H9 (cell line): ENCODE data around the gene ARHGEF12. TPM values are rescaled to one million over a fixed set of nuclear protein-coding genes. Genes with fewer than 3 reads are reported as not detected.

Source experiments
- DNase-seq: peaks from one replicate; pipeline ENCODE4 v3.0.0-alpha.2; 2017
- H2AFZ ChIP-seq: one replicate; pipeline ENCODE4 v1.6.1; 2013; ENCODE audit warnings: mild to moderate bottlenecking, low read length, control low read depth, moderate library complexity
- H2AK5ac ChIP-seq: 2 replicates; pipeline ENCODE4 v1.6.1; 2013; ENCODE audit warnings: low read length, control low read depth, mixed read lengths; ENCODE audit not compliant: insufficient read length
- H2BK120ac ChIP-seq: one replicate; pipeline ENCODE4 v1.6.1; 2013; ENCODE audit warnings: low read depth, mild to moderate bottlenecking, low read length, control low read depth, inconsistent platforms; ENCODE audit not compliant: poor library complexity, severe bottlenecking
- H2BK12ac ChIP-seq: 2 replicates; pipeline ENCODE4 v1.6.1; 2013; ENCODE audit warnings: low read length, control low read depth, mixed read lengths, low read depth; ENCODE audit not compliant: insufficient read length
- H2BK15ac ChIP-seq: 2 replicates; pipeline ENCODE4 v1.6.1; 2013; ENCODE audit warnings: low read depth, low read length, control low read depth
- H2BK20ac ChIP-seq: one replicate; pipeline ENCODE4 v1.6.1; 2013; ENCODE audit warnings: low read depth, mild to moderate bottlenecking, low read length, control low read depth, inconsistent platforms; ENCODE audit not compliant: poor library complexity, severe bottlenecking
- H2BK5ac ChIP-seq: 2 replicates; pipeline ENCODE4 v1.6.1; 2013; ENCODE audit warnings: low read length, control low read depth, mixed read lengths; ENCODE audit not compliant: insufficient read length
- H3K14ac ChIP-seq: 2 replicates; pipeline ENCODE4 v1.6.1; 2013; ENCODE audit warnings: low read length, control low read depth; ENCODE audit not compliant: insufficient read depth
- H3K18ac ChIP-seq: 2 replicates; pipeline ENCODE4 v1.6.1; 2013; ENCODE audit warnings: low read depth, mild to moderate bottlenecking, mixed read lengths, low read length, control low read depth; ENCODE audit not compliant: insufficient read length
- H3K23ac ChIP-seq: 2 replicates; pipeline ENCODE4 v1.6.1; 2013; ENCODE audit warnings: low read length, control low read depth, mixed read lengths, low read depth; ENCODE audit not compliant: insufficient read length
- H3K23me2 ChIP-seq: 2 replicates; pipeline ENCODE4 v1.6.1; 2013; ENCODE audit warnings: low read depth, mild to moderate bottlenecking, mixed read lengths, low read length, control low read depth; ENCODE audit not compliant: insufficient read length, poor library complexity, severe bottlenecking
- H3K27ac ChIP-seq: 2 replicates; pipeline ENCODE4 v1.5.1; 2013; ENCODE audit warnings: low read length, control low read depth, mixed read lengths, low read depth; ENCODE audit not compliant: insufficient read length
- H3K27me3 ChIP-seq: 2 replicates; pipeline ENCODE4 v1.6.1; 2013; ENCODE audit warnings: low read length, control low read depth, inconsistent platforms; ENCODE audit not compliant: insufficient read depth
- H3K4ac ChIP-seq: 2 replicates; pipeline ENCODE4 v1.6.1; 2013; ENCODE audit warnings: low read depth, mild to moderate bottlenecking, control low read depth, inconsistent platforms, low read length, moderate library complexity
- H3K4me1 ChIP-seq: 2 replicates; pipeline ENCODE4 v1.6.1; 2013; ENCODE audit warnings: low read length, control low read depth, inconsistent platforms; ENCODE audit not compliant: insufficient read depth
- H3K4me2 ChIP-seq: 2 replicates; pipeline ENCODE4 v1.6.1; 2013; ENCODE audit warnings: low read length, control low read depth, mixed read lengths; ENCODE audit not compliant: insufficient read length, insufficient read depth
- H3K56ac ChIP-seq: 2 replicates; pipeline ENCODE4 v1.6.1; 2013; ENCODE audit warnings: low read depth, mild to moderate bottlenecking, mixed read lengths, low read length, control low read depth; ENCODE audit not compliant: insufficient read length
- H3K79me1 ChIP-seq: 2 replicates; pipeline ENCODE4 v1.6.1; 2013; ENCODE audit warnings: low read depth, mild to moderate bottlenecking, moderate library complexity, low read length, control low read depth, inconsistent platforms; ENCODE audit not compliant: insufficient read depth, poor library complexity, severe bottlenecking
- H3K79me2 ChIP-seq: 2 replicates; pipeline ENCODE4 v1.6.1; 2013; ENCODE audit warnings: low read length, control low read depth, inconsistent platforms; ENCODE audit not compliant: insufficient read depth
- H3K9ac ChIP-seq: 2 replicates; pipeline ENCODE4 v1.6.1; 2013; ENCODE audit warnings: low read length, control low read depth, mixed read lengths; ENCODE audit not compliant: insufficient read length; ENCODE audit errors: extremely low read depth
- H3K9me3 ChIP-seq: one replicate; pipeline ENCODE4 v1.6.1; 2013; ENCODE audit warnings: low read depth, low read length, inconsistent platforms; ENCODE audit not compliant: control insufficient read depth
- H3T11ph ChIP-seq: one replicate; pipeline ENCODE4 v1.6.1; 2013; ENCODE audit warnings: mild to moderate bottlenecking, low read length, control low read depth, inconsistent platforms
- H4K20me1 ChIP-seq: one replicate; pipeline ENCODE4 v1.6.1; 2013; ENCODE audit not compliant: control insufficient read depth, insufficient read length, insufficient read depth
- H4K5ac ChIP-seq: 2 replicates; pipeline ENCODE4 v1.6.1; 2013; ENCODE audit warnings: low read depth, mild to moderate bottlenecking, mixed read lengths, low read length, control low read depth; ENCODE audit not compliant: insufficient read length
- H4K8ac ChIP-seq: replicated peaks from 2 replicates; pipeline ENCODE4 v1.6.1; 2013; ENCODE audit warnings: low read length, control low read depth, mixed read lengths, low read depth; ENCODE audit not compliant: insufficient read length
- H4K91ac ChIP-seq: 2 replicates; pipeline ENCODE4 v1.6.1; 2013; ENCODE audit warnings: low read depth, mild to moderate bottlenecking, moderate library complexity, mixed read lengths, low read length, control low read depth; ENCODE audit not compliant: insufficient read length
- H3K27ac Mint-ChIP-seq, 3 experiments: 2 replicates in 2 of 3; 3 replicates in 1 of 3; pipeline ENCODE4 v1.8.0; 2020 to 2021; ENCODE audit warnings: mixed read lengths in 3 of 3, mild to moderate bottlenecking in 1 of 3, moderate library complexity in 1 of 3
- H3K27me3 Mint-ChIP-seq: 2 replicates; pipeline ENCODE4 v1.8.0; 2021; ENCODE audit warnings: low read depth, mild to moderate bottlenecking, moderate library complexity, mixed read lengths
- H3K36me3 Mint-ChIP-seq, 3 experiments: 2 replicates in 2 of 3; 3 replicates in 1 of 3; pipeline ENCODE4 v1.8.0; 2020 to 2021; ENCODE audit warnings: low read depth in 3 of 3, mixed read lengths in 3 of 3; ENCODE audit not compliant: insufficient read depth in 1 of 3
- H3K4me1 Mint-ChIP-seq, 2 experiments: 2 replicates each; pipeline ENCODE4 v1.8.0; 2020; ENCODE audit warnings: mixed read lengths in 2 of 2
- H3K4me3 Mint-ChIP-seq, 2 experiments: 2 replicates in 1 of 2; 3 replicates in 1 of 2; pipeline ENCODE4 v1.8.0; 2020 to 2021; ENCODE audit warnings: mild to moderate bottlenecking in 2 of 2, mixed read lengths in 2 of 2, moderate library complexity in 1 of 2
- H3K9me3 Mint-ChIP-seq, 2 experiments: 2 replicates in 1 of 2; 3 replicates in 1 of 2; pipeline ENCODE4 v1.8.0; 2020; ENCODE audit warnings: mild to moderate bottlenecking in 2 of 2, mixed read lengths in 2 of 2, moderate library complexity in 1 of 2
- WGBS: extraction: QIAGEN DNeasy Blood & Tissue Kit; methylation state at CpG from one replicate; pipeline ENCODE4 v1.1.7; 2013; ENCODE audit warnings: missing lambda C conversion rate, low lambda C conversion rate, mixed read lengths; ENCODE audit not compliant: insufficient read length; ENCODE audit errors: extremely low coverage; 5-methylcytosine and 5-hydroxymethylcytosine counted together
- total RNA-seq: library from RNA; stranded (reverse); gene quantifications from 2 replicates; pipeline ENCODE4 v1.2.1, GENCODE V29; 2021
- TF ChIP-seq, protein P1 (sequence below): fragments of 200-600 bp; sonication (generic); conservative IDR thresholded peaks from 3 replicates; pipeline ENCODE4 v1.8.0; 2021; ENCODE audit warnings: antibody characterized with exemption, mild to moderate bottlenecking

The ARHGEF12 gene
- total RNA-seq, 1 experiment from 2014 or later: 27.0 TPM

DNA sequence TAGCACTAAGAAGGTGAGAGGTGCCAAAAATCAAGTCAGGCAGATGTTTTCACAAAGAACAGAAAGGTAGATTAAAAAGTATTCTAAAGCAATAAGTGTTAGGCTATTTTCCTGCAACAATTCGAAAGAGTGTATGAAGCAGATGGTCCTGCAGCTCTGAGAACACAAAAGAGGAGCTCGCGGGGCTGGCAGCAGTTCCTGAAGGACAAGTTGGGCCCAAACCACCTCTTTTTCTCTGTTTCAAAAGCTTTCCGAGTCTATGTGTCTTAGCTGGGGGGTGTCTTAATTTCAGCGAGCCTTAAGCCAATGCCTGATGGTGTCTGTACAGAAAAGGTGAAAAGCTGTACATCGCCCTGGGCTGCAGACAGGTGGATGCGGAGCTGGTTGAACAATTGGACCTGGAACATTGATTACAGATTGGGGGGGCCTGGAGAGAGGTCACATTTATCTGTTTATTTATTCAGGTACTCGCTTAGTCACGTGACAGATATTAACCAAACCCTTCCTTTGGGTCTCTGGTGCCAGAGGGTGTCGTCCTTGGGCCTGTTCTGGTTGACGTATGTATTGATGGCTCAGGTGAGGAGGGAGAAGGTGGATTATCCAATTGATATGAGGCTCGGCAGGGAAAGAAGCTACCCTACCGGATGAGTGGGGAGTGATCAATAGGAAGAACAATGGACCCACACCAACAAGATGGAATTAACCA, 200.0 kb downstream of the ARHGEF12 start:
- Histone ChIP-seq H3K4ac (no peak overlapping the region), H3K4me2 (no peak overlapping the region), H4K20me1 (no peaks in the 10 kb centered on the region), H2BK15ac (no peak overlapping the region), H3K4me1 (no peaks in the 10 kb centered on the region), H4K5ac (no peak overlapping the region), H3K27me3 (no peaks in the 10 kb centered on the region), H4K91ac (no peak overlapping the region), H3K14ac (no peak overlapping the region), H2BK20ac (no peak overlapping the region), H3K23ac (no peak overlapping the region), H2BK12ac (no peak overlapping the region), H3K79me2 (no peaks in the 10 kb centered on the region), H2AK5ac (no peak overlapping the region), H3K18ac (no peak overlapping the region), H2BK5ac (no peak overlapping the region), H3K9ac (no peak overlapping the region), H3K23me2 (no peaks in the 10 kb centered on the region), H4K8ac (no peak overlapping the region), H3K79me1 (no peaks in the 10 kb centered on the region), H3K9me3 (no peaks in the 10 kb centered on the region), H2BK120ac (no peak overlapping the region), H3K27ac (no peak overlapping the region), H3K56ac (no peak overlapping the region), H2AFZ (no peak overlapping the region), H3T11ph (no peak overlapping the region)
- Mint-ChIP-seq H3K27me3 (peaks cover 6% of the 10 kb centered on the region), H3K4me3 (no peak overlapping the region), H3K4me1 (peaks cover 20 to 50% of the 10 kb centered on the region in 2 experiments), H3K36me3 (no peaks in the 10 kb centered on the region), H3K9me3 (no peaks in the 10 kb centered on the region), H3K27ac (no peak overlapping the region; a peak in 1 of 7 replicates)
- WGBS: no CpG with 5 or more reads among the region's 13 CpGs
- DNase-seq: no peak
- TF ChIP-seq, protein P1, sequence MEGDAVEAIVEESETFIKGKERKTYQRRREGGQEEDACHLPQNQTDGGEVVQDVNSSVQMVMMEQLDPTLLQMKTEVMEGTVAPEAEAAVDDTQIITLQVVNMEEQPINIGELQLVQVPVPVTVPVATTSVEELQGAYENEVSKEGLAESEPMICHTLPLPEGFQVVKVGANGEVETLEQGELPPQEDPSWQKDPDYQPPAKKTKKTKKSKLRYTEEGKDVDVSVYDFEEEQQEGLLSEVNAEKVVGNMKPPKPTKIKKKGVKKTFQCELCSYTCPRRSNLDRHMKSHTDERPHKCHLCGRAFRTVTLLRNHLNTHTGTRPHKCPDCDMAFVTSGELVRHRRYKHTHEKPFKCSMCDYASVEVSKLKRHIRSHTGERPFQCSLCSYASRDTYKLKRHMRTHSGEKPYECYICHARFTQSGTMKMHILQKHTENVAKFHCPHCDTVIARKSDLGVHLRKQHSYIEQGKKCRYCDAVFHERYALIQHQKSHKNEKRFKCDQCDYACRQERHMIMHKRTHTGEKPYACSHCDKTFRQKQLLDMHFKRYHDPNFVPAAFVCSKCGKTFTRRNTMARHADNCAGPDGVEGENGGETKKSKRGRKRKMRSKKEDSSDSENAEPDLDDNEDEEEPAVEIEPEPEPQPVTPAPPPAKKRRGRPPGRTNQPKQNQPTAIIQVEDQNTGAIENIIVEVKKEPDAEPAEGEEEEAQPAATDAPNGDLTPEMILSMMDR: no peak
